ENCODE results near the gene KCNMA1. TPM values are rescaled to one million over a fixed set of nuclear protein-coding genes. Genes with fewer than 3 reads are reported as not detected.

The KCNMA1 gene
- polyA plus RNA-seq, 1 donor from 2014 or later, result 60.8 TPM

DNA sequence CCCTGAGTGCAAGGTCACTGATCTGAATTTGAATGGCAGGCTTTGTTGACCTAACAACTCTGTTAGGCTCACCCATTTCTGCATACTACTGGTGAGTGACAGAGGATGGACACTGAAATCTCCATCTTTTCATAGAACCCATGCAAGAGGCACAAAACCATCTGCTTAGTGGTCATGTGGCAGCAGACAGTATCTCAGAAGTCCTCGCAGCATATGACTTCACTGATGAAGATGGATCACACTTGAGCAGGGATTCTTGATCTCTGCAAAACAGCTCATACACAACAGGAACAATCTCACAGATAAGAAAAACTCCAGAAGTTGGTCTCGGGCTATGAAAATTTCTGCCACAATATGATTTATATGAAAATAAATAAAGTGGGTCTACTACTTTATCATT, 487.9 kb downstream of the KCNMA1 start:
- no peak for TF ChIP-seq EZH2 (IDR thresholded peaks at IDR 0.05; ENCODE audit: borderline replicate concordance, insufficient read depth, low read length, poor library complexity, severe bottlenecking)
- no peak for TF ChIP-seq TAF1 (IDR thresholded peaks at IDR 0.05; ENCODE audit: low read depth)
- TF ChIP-seq, protein P1, sequence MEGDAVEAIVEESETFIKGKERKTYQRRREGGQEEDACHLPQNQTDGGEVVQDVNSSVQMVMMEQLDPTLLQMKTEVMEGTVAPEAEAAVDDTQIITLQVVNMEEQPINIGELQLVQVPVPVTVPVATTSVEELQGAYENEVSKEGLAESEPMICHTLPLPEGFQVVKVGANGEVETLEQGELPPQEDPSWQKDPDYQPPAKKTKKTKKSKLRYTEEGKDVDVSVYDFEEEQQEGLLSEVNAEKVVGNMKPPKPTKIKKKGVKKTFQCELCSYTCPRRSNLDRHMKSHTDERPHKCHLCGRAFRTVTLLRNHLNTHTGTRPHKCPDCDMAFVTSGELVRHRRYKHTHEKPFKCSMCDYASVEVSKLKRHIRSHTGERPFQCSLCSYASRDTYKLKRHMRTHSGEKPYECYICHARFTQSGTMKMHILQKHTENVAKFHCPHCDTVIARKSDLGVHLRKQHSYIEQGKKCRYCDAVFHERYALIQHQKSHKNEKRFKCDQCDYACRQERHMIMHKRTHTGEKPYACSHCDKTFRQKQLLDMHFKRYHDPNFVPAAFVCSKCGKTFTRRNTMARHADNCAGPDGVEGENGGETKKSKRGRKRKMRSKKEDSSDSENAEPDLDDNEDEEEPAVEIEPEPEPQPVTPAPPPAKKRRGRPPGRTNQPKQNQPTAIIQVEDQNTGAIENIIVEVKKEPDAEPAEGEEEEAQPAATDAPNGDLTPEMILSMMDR (IDR thresholded peaks at IDR 0.05; ENCODE audit: poor library complexity, severe bottlenecking), result no peak
- no peak for TF ChIP-seq POLR2AphosphoS5 (IDR thresholded peaks at IDR 0.05)
- no peak for TF ChIP-seq EP300 (conservative IDR thresholded peaks at IDR 0.05; ENCODE audit: poor library complexity, severe bottlenecking)
- no peak for TF ChIP-seq RAD21 (conservative IDR thresholded peaks at IDR 0.05)
- no peak for TF ChIP-seq SMC3 (conservative IDR thresholded peaks at IDR 0.05; ENCODE audit: poor library complexity)
- TF ChIP-seq, protein P2, sequence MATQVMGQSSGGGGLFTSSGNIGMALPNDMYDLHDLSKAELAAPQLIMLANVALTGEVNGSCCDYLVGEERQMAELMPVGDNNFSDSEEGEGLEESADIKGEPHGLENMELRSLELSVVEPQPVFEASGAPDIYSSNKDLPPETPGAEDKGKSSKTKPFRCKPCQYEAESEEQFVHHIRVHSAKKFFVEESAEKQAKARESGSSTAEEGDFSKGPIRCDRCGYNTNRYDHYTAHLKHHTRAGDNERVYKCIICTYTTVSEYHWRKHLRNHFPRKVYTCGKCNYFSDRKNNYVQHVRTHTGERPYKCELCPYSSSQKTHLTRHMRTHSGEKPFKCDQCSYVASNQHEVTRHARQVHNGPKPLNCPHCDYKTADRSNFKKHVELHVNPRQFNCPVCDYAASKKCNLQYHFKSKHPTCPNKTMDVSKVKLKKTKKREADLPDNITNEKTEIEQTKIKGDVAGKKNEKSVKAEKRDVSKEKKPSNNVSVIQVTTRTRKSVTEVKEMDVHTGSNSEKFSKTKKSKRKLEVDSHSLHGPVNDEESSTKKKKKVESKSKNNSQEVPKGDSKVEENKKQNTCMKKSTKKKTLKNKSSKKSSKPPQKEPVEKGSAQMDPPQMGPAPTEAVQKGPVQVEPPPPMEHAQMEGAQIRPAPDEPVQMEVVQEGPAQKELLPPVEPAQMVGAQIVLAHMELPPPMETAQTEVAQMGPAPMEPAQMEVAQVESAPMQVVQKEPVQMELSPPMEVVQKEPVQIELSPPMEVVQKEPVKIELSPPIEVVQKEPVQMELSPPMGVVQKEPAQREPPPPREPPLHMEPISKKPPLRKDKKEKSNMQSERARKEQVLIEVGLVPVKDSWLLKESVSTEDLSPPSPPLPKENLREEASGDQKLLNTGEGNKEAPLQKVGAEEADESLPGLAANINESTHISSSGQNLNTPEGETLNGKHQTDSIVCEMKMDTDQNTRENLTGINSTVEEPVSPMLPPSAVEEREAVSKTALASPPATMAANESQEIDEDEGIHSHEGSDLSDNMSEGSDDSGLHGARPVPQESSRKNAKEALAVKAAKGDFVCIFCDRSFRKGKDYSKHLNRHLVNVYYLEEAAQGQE (IDR thresholded peaks at IDR 0.05; ENCODE audit: borderline replicate concordance), result no peak
- TF ChIP-seq MXI1 (conservative IDR thresholded peaks at IDR 0.05; ENCODE audit: poor library complexity, severe bottlenecking), result no peak
- Histone ChIP-seq H3K4me3 (ENCODE audit: low read length) (no peak overlapping the region), H3K9ac (ENCODE audit: low read length) (no peak overlapping the region), H3F3A (ENCODE audit: insufficient read depth, low read length, poor library complexity, severe bottlenecking) (no peaks in the 10 kb centered on the region), H3K36me3 (ENCODE audit: insufficient read depth, low read length) (no peaks in the 10 kb centered on the region), H3K9me3 (ENCODE audit: low read length) (no peaks in the 10 kb centered on the region), H3K27ac (ENCODE audit: low read length) (no peak overlapping the region), H4K20me1 (ENCODE audit: insufficient read depth) (no peaks in the 10 kb centered on the region), H3K9me2 (ENCODE audit: insufficient read depth, low read length) (no peaks in the 10 kb centered on the region), H3K79me2 (replicated peaks; ENCODE audit: insufficient read depth, low read length) (no peaks in the 10 kb centered on the region), H2AFZ (ENCODE audit: low read depth, low read length) (no peak overlapping the region), H3K4me2 (ENCODE audit: low read length) (no peak overlapping the region), H3K27me3 (ENCODE audit: insufficient read depth, low read depth, low read length) (no peaks in the 10 kb centered on the region)

DNA sequence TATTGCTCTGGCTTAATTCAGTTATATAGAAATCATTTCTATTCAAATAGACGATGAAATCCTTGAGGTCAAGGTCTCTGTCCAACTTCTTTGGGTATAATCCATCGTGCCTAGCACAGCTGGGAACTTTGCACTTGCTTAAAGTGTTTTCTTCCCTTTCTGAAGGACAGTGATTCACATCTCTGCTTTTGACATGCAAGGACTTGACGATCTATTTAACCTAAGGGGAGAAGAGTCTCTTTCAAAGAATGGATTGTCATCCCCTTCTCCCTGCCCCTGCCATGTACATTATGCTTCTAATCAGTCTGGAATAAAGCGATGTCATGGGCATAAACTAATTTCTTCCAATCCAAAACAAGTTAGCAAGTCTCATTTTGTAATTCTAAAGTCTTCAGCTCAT, 488.6 kb downstream of the KCNMA1 start:
- Histone ChIP-seq H3K4me2 (ENCODE audit: low read length) (no peak overlapping the region), H2AFZ (ENCODE audit: low read depth, low read length) (no peak overlapping the region), H3K4me3 (ENCODE audit: low read length) (no peak overlapping the region), H3K9me3 (ENCODE audit: low read length) (no peaks in the 10 kb centered on the region), H3K79me2 (replicated peaks; ENCODE audit: insufficient read depth, low read length) (no peaks in the 10 kb centered on the region), H3K27me3 (ENCODE audit: insufficient read depth, low read depth, low read length) (no peaks in the 10 kb centered on the region), H3K36me3 (ENCODE audit: insufficient read depth, low read length) (no peaks in the 10 kb centered on the region), H4K20me1 (ENCODE audit: insufficient read depth) (no peaks in the 10 kb centered on the region), H3K27ac (ENCODE audit: low read length) (no peak overlapping the region), H3F3A (ENCODE audit: insufficient read depth, low read length, poor library complexity, severe bottlenecking) (no peaks in the 10 kb centered on the region), H3K9me2 (ENCODE audit: insufficient read depth, low read length) (no peaks in the 10 kb centered on the region), H3K9ac (ENCODE audit: low read length) (no peak overlapping the region)
- TF ChIP-seq TAF1 (IDR thresholded peaks at IDR 0.05; ENCODE audit: low read depth), result no peak
- TF ChIP-seq, protein P2 (IDR thresholded peaks at IDR 0.05; ENCODE audit: borderline replicate concordance), result no peak
- no peak for TF ChIP-seq POLR2AphosphoS5 (IDR thresholded peaks at IDR 0.05)
- no peak for TF ChIP-seq RAD21 (conservative IDR thresholded peaks at IDR 0.05)
- TF ChIP-seq, protein P1 (IDR thresholded peaks at IDR 0.05; ENCODE audit: poor library complexity, severe bottlenecking), result no peak
- TF ChIP-seq EZH2 (IDR thresholded peaks at IDR 0.05; ENCODE audit: borderline replicate concordance, insufficient read depth, low read length, poor library complexity, severe bottlenecking), result no peak
- TF ChIP-seq SMC3 (conservative IDR thresholded peaks at IDR 0.05; ENCODE audit: poor library complexity), result no peak
- no peak for TF ChIP-seq EP300 (conservative IDR thresholded peaks at IDR 0.05; ENCODE audit: poor library complexity, severe bottlenecking)
- no peak for TF ChIP-seq MXI1 (conservative IDR thresholded peaks at IDR 0.05; ENCODE audit: poor library complexity, severe bottlenecking)

All from neural cell (in vitro differentiated cells).